BE2C (cell line): ENCODE data around the gene AP3B1.

Experiments used
- DNase-seq: peaks from one replicate; pipeline ENCODE4 v3.0.0-alpha.2; 2020
- H3K27me3 ChIP-seq: fragments of 250-450 bp; sonication (Bioruptor Pico); 2 replicates; pipeline ENCODE4 v1.5.1; 2020; ENCODE audit warnings: mild to moderate bottlenecking
- H3K36me3 ChIP-seq: fragments of 250-450 bp; sonication (Bioruptor Pico); 2 replicates; pipeline ENCODE4 v1.5.1; 2020; ENCODE audit warnings: mild to moderate bottlenecking
- H3K4me1 ChIP-seq: fragments of 250-450 bp; sonication (Bioruptor Pico); 2 replicates; pipeline ENCODE4 v1.5.1; 2020
- H3K4me3 ChIP-seq: 2 replicates; pipeline ENCODE4 v1.5.1; 2011; ENCODE audit warnings: low read depth, low read length
- H3K9me3 ChIP-seq: fragments of 250-450 bp; sonication (Bioruptor Pico); 2 replicates; pipeline ENCODE4 v1.5.1; 2020
- CTCF ChIP-seq: IDR thresholded peaks from 2 replicates; pipeline ENCODE4 v1.5.1; 2012; ENCODE audit warnings: mild to moderate bottlenecking, low read depth, low read length

Gene AP3B1

GRCh38 chr5:78245136-78245535 is 49.4 kb downstream of the AP3B1 start:
- DNase-seq, result no peak
- H3K9me3 ChIP-seq, result no peaks in the 10 kb centered on the region
- no peak for TF ChIP-seq CTCF
- H3K4me1 ChIP-seq, result peaks cover 3% of the 10 kb centered on the region
- no peak overlapping the region for H3K4me3 ChIP-seq
- H3K27me3 ChIP-seq, result no peaks in the 10 kb centered on the region
- H3K36me3 ChIP-seq, result no peaks in the 10 kb centered on the region

- no peak for TF ChIP-seq CTCF
- peaks cover 3% of the 10 kb centered on the region for H3K4me1 ChIP-seq
- H3K9me3 ChIP-seq, result no peaks in the 10 kb centered on the region
- H3K27me3 ChIP-seq, result no peaks in the 10 kb centered on the region
- peak; percentile 38 for DNase-seq
- H3K4me3 ChIP-seq, result no peak overlapping the region
- H3K36me3 ChIP-seq, result no peaks in the 10 kb centered on the region
Measured at GRCh38 chr5:78243639-78244038, 50.9 kb downstream of the AP3B1 start.

DNA sequence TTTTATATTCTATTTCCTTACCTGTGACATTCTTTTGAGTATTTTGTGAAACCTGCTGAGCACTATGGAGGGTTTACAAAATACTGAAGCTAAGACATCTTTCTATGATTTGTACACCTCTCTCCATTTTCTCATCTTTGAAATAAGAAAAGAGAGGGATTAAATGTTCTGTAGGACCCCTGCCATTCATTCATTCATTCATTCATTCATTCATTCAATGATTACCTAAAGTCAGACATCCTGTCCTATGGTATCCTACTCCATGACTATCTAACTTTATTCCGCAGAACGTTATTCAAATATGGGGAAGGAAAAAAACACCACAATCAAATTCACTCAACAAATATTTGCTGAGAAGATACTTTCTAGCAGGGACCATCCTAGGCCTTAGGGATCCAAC is 51.4 kb downstream of the AP3B1 start:
- TF ChIP-seq CTCF, result no peak
- no peaks in the 10 kb centered on the region for H3K9me3 ChIP-seq
- no peak overlapping the region for H3K4me3 ChIP-seq
- no peaks in the 10 kb centered on the region for H3K36me3 ChIP-seq
- peaks cover 3% of the 10 kb centered on the region for H3K4me1 ChIP-seq
- H3K27me3 ChIP-seq, result no peaks in the 10 kb centered on the region
- DNase-seq, result no peak

DNA sequence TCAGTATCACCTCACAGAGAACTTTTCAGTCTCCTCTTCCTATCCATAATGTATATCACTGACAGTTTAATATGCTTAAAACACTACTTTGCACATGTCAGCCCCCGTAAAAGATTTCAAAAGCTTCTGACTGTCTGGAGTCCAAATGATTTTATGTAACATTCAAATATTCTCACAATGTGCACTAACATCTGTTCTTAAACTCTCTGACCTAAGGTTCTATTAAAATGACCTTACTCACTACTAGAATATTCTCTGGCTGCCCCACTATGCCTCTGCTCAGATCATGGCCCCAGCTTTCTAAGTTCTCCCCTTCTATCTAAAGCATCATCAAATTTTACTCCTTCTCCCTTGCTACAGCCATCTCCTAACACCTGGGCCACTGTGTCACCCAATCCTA is 52.5 kb downstream of the AP3B1 start:
- peaks cover 3% of the 10 kb centered on the region for H3K4me1 ChIP-seq
- H3K9me3 ChIP-seq, result no peaks in the 10 kb centered on the region
- no peak for TF ChIP-seq CTCF
- H3K27me3 ChIP-seq, result no peaks in the 10 kb centered on the region
- DNase-seq, result no peak
- H3K36me3 ChIP-seq, result no peaks in the 10 kb centered on the region
- no peak overlapping the region for H3K4me3 ChIP-seq

DNA sequence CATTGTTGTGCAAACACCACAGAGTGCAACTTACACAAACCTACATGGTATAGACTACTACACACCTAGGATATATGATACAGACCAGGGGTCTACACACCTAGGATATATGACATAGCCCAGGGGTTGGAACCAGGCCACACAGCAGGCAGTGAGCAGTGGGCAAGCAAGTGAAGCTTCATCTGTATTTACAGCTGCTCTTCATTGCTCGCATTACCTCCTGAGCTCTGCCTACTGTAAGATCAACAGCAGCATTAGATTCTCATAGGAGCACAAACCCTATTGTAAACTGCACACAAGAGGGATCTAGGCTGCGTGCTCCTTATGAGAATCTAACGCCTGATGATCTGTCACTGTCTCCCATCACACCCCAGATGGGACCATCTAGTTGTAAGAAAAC is 56.6 kb downstream of the AP3B1 start:
- Histone ChIP-seq H3K4me1 (no peaks in the 10 kb centered on the region; the same call in 1 of the 2 replicates), H3K36me3 (no peaks in the 10 kb centered on the region), H3K4me3 (no peak overlapping the region), H3K9me3 (no peaks in the 10 kb centered on the region), H3K27me3 (no peaks in the 10 kb centered on the region)
- no peak for DNase-seq
- no peak for TF ChIP-seq CTCF

GRCh38 chr5:78236046-78236445 is 58.5 kb downstream of the AP3B1 start:
- no peak for DNase-seq
- TF ChIP-seq CTCF, result no peak

More at GRCh38 chr5:78236046-78236445, 58.5 kb downstream of the AP3B1 start:
- Histone ChIP-seq H3K4me1 (no peaks in the 10 kb centered on the region; the same call in 1 of the 2 replicates), H3K36me3 (no peaks in the 10 kb centered on the region), H3K27me3 (no peaks in the 10 kb centered on the region), H3K9me3 (no peaks in the 10 kb centered on the region), H3K4me3 (no peak overlapping the region)
